Karpas-422 (cell line): Measurements from ENCODE around the gene ARHGAP33. TPM values are rescaled to one million over a fixed set of nuclear protein-coding genes. Genes with fewer than 3 reads are reported as not detected.

Source experiments
- DNase-seq: peaks from one replicate; pipeline ENCODE4 v3.0.0-alpha.2; 2015
- H2AFZ ChIP-seq: fragments of 200-600 bp; sonication (generic); 2 replicates; pipeline ENCODE4 v1.6.1; 2014; ENCODE audit warnings: antibody characterized with exemption, low read length, mixed read lengths
- H3K27ac ChIP-seq: fragments of 200-600 bp; sonication (generic); 2 replicates; pipeline ENCODE4 v1.5.1; 2014; ENCODE audit warnings: mild to moderate bottlenecking, low read length, moderate library complexity
- H3K27me3 ChIP-seq: fragments of 200-600 bp; sonication (generic); 2 replicates; pipeline ENCODE4 v1.6.1; 2014; ENCODE audit warnings: low read length, mixed read lengths
- H3K36me3 ChIP-seq: fragments of 200-600 bp; sonication (generic); 2 replicates; pipeline ENCODE4 v1.6.1; 2014; ENCODE audit warnings: low read length, mixed read lengths; ENCODE audit not compliant: insufficient read depth
- H3K4me1 ChIP-seq: fragments of 200-600 bp; sonication (generic); 2 replicates; pipeline ENCODE4 v1.6.1; 2014; ENCODE audit warnings: mild to moderate bottlenecking, low read length, mixed read lengths
- H3K4me2 ChIP-seq: fragments of 200-600 bp; sonication (generic); 2 replicates; pipeline ENCODE4 v1.6.1; 2014; ENCODE audit warnings: low read length, low read depth, mild to moderate bottlenecking; ENCODE audit not compliant: poor library complexity, severe bottlenecking
- H3K4me3 ChIP-seq: fragments of 200-600 bp; sonication (generic); 2 replicates; pipeline ENCODE4 v1.5.1; 2014; ENCODE audit warnings: mild to moderate bottlenecking, antibody characterized with exemption, low read length, mixed read lengths
- H3K79me2 ChIP-seq: fragments of 200-600 bp; sonication (generic); 2 replicates; pipeline ENCODE4 v1.6.1; 2014; ENCODE audit warnings: mild to moderate bottlenecking, low read length, mixed read lengths
- H3K9ac ChIP-seq: fragments of 200-600 bp; sonication (generic); 2 replicates; pipeline ENCODE4 v1.6.0; 2014; ENCODE audit warnings: low read length
- H3K9me2 ChIP-seq: fragments of 200-600 bp; sonication (generic), shearing (Covaris generic); replicated peaks from 2 replicates; pipeline ENCODE4 v1.6.0; 2014; ENCODE audit warnings: mild to moderate bottlenecking, low read length, moderate library complexity; ENCODE audit not compliant: insufficient read depth
- H3K9me3 ChIP-seq: fragments of 300-700, 200-600 bp; sonication (generic); 2 replicates; pipeline ENCODE4 v1.6.1; 2014; ENCODE audit warnings: low read length, mixed read lengths
- H4K20me1 ChIP-seq: fragments of 200-600 bp; sonication (generic); 2 replicates; pipeline ENCODE4 v1.6.1; 2014; ENCODE audit warnings: mild to moderate bottlenecking, antibody characterized with exemption, low read length, low read depth; ENCODE audit not compliant: insufficient read depth
- total RNA-seq: library from RNA; depleted of rRNA; stranded (reverse); fragments of >200 nt; shearing (Covaris generic); gene quantifications from 2 replicates; pipeline ENCODE4 v1.2.3, GENCODE V29; 2014; ENCODE audit warnings: low replicate concordance

ARHGAP33 gene
- total RNA-seq, 1 experiment from 2014 or later: 5.8 TPM

GRCh38 chr19:35743640-35744429 is 31.5 kb upstream of the ARHGAP33 start:
- Histone ChIP-seq H3K79me2 (peaks cover 24% of the 10 kb centered on the region), H2AFZ (no peak overlapping the region), H3K4me1 (peaks cover 59% of the 10 kb centered on the region), H4K20me1 (no peaks in the 10 kb centered on the region), H3K4me2 (peak overlapping the region; percentile 98), H3K9ac (peak overlapping the region; percentile 86), H3K9me3 (no peaks in the 10 kb centered on the region), H3K9me2 (no peaks in the 10 kb centered on the region), H3K4me3 (peak overlapping the region; percentile 84), H3K27me3 (no peaks in the 10 kb centered on the region), H3K36me3 (no peaks in the 10 kb centered on the region), H3K27ac (no peak overlapping the region)
- DNase-seq: no peak

GRCh38 chr19:35744430-35745327 is 30.7 kb upstream of the ARHGAP33 start:
- no peaks in the 10 kb centered on the region for H3K36me3 ChIP-seq
- peak overlapping the region; percentile 85 for H3K27ac ChIP-seq
- peak overlapping the region; percentile 84 for H3K4me3 ChIP-seq
- peak; percentile 98 for DNase-seq
- no peaks in the 10 kb centered on the region for H3K9me2 ChIP-seq
- H3K4me1 ChIP-seq: peaks cover 63% of the 10 kb centered on the region
- peak overlapping the region; percentile 98 for H3K4me2 ChIP-seq
- H3K9ac ChIP-seq: peak overlapping the region; percentile 86
- H2AFZ ChIP-seq: peak overlapping the region; percentile 58; the same call in 1 of the 2 replicates
- no peaks in the 10 kb centered on the region for H4K20me1 ChIP-seq
- no peaks in the 10 kb centered on the region for H3K27me3 ChIP-seq
- H3K79me2 ChIP-seq: peaks cover 29% of the 10 kb centered on the region
- no peaks in the 10 kb centered on the region for H3K9me3 ChIP-seq

DNA sequence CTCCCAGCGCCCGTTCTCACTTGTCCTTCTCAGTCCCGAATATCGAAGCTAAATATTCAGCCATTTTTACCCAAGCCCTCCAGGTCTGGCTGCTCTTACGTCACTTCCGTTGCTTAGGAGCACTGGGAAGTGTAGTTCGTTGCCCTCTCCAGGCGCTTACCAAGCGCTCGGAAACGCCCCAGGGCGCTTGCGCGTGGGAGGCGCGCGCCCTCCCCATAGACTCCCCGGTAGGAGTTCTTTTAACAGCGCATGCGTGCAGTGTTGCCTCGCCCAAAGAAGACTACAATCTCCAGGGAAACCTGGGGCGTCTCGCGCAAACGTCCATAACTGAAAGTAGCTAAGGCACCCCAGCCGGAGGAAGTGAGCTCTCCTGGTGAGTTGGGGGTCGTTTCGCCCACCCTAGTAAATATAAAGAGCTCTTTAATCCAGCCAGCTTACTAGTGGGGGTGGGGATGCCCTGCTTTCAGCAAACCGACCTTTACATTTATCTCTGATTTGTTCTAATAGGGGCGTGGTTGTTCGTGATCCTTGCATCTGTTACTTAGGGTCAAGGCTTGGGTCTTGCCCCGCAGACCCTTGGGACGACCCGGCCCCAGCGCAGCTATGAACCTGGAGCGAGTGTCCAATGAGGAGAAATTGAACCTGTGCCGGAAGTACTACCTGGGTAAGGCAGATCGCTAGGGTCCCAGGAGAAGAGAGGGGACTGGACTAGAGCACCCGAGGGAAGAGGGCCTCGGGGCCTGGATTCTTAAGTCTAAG is 29.9 kb upstream of the ARHGAP33 start, which contains the start of the genes PSENEN and U2AF1L4:
TSS of gene PSENEN (plus strand) at position 324 of the 759 bp plus-strand sequence. CDS start at position 604, 280 bp downstream.
TSS of gene U2AF1L4 (minus strand) at position 91 of the 759 bp plus-strand sequence. CDS start at position 64, 27 bp downstream.
- Histone ChIP-seq H2AFZ (peak within 1 kb of the TSS; percentile 58; the same call in 1 of the 2 replicates), H3K9me2 (no peaks in the 10 kb centered on the region)

GRCh38 chr19:35746087-35746462 is 29.3 kb upstream of the ARHGAP33 start:
- Histone ChIP-seq H3K9me3 (no peaks in the 10 kb centered on the region), H3K27ac (no peak overlapping the region), H3K79me2 (peaks cover 38% of the 10 kb centered on the region), H3K36me3 (no peaks in the 10 kb centered on the region), H3K4me3 (peak overlapping the region; percentile 84), H3K9me2 (no peaks in the 10 kb centered on the region), H4K20me1 (no peaks in the 10 kb centered on the region), H3K4me2 (peak overlapping the region; percentile 98), H3K27me3 (no peaks in the 10 kb centered on the region), H3K4me1 (peaks cover 60% of the 10 kb centered on the region), H2AFZ (no peak overlapping the region), H3K9ac (peak overlapping the region; percentile 85)
- no peak for DNase-seq

More for the DNA sequence above, 29.9 kb upstream of the ARHGAP33 start, which contains the start of the genes PSENEN and U2AF1L4:
- Histone ChIP-seq H3K27me3 (no peaks in the 10 kb centered on the region), H3K36me3 (no peaks in the 10 kb centered on the region), H4K20me1 (no peaks in the 10 kb centered on the region), H3K79me2 (peaks cover 38% of the 10 kb centered on the region), H3K27ac (peak within 1 kb of the TSS; percentile 85), H3K9ac (peak within 1 kb of the TSS; percentile 86), H3K9me3 (no peaks in the 10 kb centered on the region), H3K4me2 (peak within 1 kb of the TSS; percentile 98), H3K4me3 (peak within 1 kb of the TSS; percentile 84), H3K4me1 (peaks cover 64% of the 10 kb centered on the region)
- DNase-seq: peak; percentile 99

- Histone ChIP-seq H3K9ac (peak overlapping the region; percentile 85), H3K27ac (no peak overlapping the region), H3K27me3 (no peaks in the 10 kb centered on the region), H3K9me3 (no peaks in the 10 kb centered on the region), H3K36me3 (no peaks in the 10 kb centered on the region), H2AFZ (no peak overlapping the region), H3K79me2 (peaks cover 38% of the 10 kb centered on the region), H3K4me2 (peak overlapping the region; percentile 98), H3K4me3 (peak overlapping the region; percentile 84), H3K4me1 (peaks cover 56% of the 10 kb centered on the region), H3K9me2 (no peaks in the 10 kb centered on the region), H4K20me1 (no peaks in the 10 kb centered on the region)
- DNase-seq: no peak
These were observed 28.8 kb upstream of the ARHGAP33 start for GRCh38 chr19:35746531-35746930.

DNA sequence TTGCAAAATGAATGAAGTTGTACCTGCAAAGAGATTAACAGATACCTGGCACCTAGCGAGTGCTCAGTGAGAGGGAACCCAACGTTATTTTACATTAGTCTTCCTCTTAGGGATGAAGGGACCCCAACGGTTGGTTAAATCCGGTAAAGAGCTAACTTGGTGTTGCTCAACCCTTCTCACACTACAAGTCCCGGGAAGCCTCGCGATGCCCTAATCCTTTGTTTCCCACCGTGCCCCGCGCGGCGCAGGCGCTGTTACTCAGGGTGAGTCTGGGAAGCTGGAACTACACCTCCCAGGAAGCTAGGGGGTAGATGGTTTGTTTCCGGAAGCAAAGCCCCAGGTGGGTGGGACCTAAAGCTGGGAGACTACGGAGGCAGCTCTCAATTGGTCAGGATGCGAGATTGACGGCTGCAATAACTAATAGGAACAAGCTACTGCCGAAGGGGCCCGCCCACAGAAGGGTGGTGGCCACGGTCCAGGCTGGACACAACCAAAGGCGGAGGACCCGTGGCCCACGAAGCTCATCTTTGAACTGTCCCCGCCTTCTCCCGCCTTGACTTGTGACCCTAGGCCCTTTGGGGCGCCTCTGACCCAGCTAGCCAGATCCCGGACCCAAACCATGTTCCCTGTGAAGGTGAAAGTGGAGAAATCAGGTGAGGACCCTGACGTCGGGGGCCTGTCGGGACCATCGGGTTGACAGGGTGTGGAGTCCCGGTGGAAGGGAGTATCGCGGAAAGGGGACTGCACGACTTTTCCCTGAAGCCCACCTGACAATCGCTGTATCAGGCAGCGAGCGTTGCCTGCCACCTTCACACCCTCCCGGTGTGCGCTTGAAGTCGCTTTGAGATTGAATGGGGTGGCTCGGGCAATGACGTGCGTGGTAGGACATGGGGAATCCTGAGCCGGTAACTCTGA is 27.0 kb upstream of the ARHGAP33 start, which contains the start of gene LIN37:
TSS of gene LIN37 (plus strand) at position 471 of the 915 bp plus-strand sequence. CDS start at position 620, 149 bp downstream.
- peak within 1 kb of the TSS; percentile 87 for H3K4me3 ChIP-seq
- H3K9me2 ChIP-seq: no peaks in the 10 kb centered on the region
- H3K36me3 ChIP-seq: no peaks in the 10 kb centered on the region
- peak within 1 kb of the TSS; percentile 95 for H3K4me2 ChIP-seq
- peak; percentile 99 for DNase-seq
- peak within 1 kb of the TSS; percentile 83 for H3K9ac ChIP-seq
- peak within 1 kb of the TSS; percentile 73 for H2AFZ ChIP-seq
- H3K27me3 ChIP-seq: no peaks in the 10 kb centered on the region
- H3K9me3 ChIP-seq: no peaks in the 10 kb centered on the region
- peaks cover 42% of the 10 kb centered on the region for H3K4me1 ChIP-seq
- H3K27ac ChIP-seq: no peak within 1 kb of the TSS
- H3K79me2 ChIP-seq: peaks cover 38% of the 10 kb centered on the region
- no peaks in the 10 kb centered on the region for H4K20me1 ChIP-seq

- H4K20me1 ChIP-seq: no peaks in the 10 kb centered on the region
- peaks cover 32% of the 10 kb centered on the region for H3K79me2 ChIP-seq
- no peak overlapping the region for H3K27ac ChIP-seq
- H2AFZ ChIP-seq: no peak overlapping the region
- H3K9me3 ChIP-seq: no peaks in the 10 kb centered on the region
- H3K9ac ChIP-seq: peak overlapping the region; percentile 31
- H3K36me3 ChIP-seq: no peaks in the 10 kb centered on the region
- H3K27me3 ChIP-seq: no peaks in the 10 kb centered on the region
- H3K4me2 ChIP-seq: peak overlapping the region; percentile 95
- DNase-seq: no peak
- peak overlapping the region; percentile 7; the same call in 1 of the 2 replicates for H3K4me3 ChIP-seq
- no peaks in the 10 kb centered on the region for H3K9me2 ChIP-seq
- peaks cover 32% of the 10 kb centered on the region for H3K4me1 ChIP-seq
These were observed 25.2 kb upstream of the ARHGAP33 start for GRCh38 chr19:35750167-35750566.
